HG02938 (cell line): ENCODE data around the gene TFF3.

Source experiments
- ATAC-seq: cut with Tn5 transposase; IDR thresholded peaks from one replicate; pipeline ENCODE4 v1.9.1; 2021; ENCODE audit warnings: mild to moderate bottlenecking, moderate library complexity; ENCODE audit not compliant: unreplicated experiment

TFF3 gene

DNA sequence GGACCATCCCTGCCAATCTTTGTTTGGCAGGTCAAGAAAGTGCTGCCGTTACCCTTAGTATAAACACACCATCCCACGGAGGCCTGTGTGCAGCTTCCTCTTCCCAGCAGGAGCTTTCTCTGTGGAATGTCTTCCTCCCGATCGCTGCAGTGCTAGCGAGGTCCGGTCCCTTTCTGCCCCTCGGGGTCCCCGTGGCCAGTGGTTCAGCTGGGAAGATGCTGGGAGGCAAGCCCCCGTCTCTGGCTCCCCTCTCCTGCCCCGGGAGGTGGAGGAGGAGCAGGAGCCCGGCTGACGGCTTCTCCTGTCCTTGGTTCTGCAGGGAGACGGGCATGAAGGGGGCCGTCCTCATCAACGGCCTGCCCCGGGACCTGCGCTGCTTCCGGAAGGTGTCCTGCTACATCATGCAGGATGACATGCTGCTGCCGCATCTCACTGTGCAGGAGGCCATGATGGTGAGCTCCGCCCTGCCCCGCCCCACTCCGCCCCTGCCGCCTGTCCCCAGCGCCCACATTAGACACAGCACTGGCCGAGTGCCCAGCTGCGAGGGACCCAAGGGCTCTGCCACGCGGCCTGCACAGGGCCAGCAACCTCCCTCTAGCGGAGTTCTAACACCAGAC is 42.1 kb downstream of the TFF3 start:
- ATAC-seq: no peak

- no peak for ATAC-seq
Observed at GRCh38 chr21:42272109-42272962, 42.9 kb downstream of the TFF3 start.

GRCh38 chr21:42271065-42271464 is 44.1 kb downstream of the TFF3 start:
- no peak for ATAC-seq

DNA sequence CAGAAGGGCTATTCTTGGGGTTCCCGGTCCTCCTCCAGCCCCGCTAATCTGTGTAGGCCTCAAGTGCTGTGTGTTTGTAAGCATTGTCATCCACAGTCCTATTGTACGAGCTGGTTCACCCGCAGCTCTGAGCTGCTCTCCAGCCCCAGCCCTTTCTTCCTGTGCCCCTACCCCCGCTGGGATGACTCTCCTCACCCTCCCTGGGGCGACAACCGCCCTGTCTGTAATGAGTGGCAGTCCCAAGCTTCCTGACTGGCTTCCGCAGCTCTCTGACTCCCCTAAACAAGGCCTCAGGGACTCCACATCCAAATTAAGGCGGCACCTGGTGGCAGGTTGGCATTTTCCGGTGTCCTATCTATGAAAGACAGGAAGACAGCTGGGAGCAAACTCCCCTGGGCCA is 45.8 kb downstream of the TFF3 start:
- ATAC-seq: no peak

GRCh38 chr21:42266971-42267556 is 48.1 kb downstream of the TFF3 start:
- ATAC-seq: no peak

DNA sequence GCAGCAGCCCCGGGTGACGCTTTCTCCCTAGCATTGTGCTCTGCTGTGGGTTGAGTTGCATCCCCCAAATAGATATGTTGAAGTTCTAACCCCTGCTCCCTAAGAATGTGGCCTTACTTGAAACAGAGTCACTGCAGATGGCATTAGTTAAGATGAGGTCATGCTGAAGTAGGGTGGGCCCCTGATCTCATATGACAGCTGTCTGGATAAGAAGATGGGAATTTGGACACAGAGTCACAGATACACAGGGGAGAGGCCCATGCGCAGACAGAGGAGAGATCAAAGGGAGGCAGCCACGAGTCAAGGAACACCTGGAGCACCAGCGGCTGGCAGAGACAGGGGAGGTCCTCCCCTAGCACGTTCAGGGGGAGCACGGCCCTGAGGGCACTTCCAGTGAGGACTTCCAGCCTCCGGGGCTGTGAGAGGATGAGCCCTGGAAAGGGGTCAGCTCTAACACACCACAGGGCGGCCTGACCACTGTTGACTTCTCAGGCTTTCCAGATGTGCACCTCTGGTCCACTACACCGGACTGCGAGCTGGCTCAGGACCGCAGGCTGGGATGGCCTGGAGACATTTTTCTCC is 49.9 kb downstream of the TFF3 start:
- ATAC-seq: no peak

DNA sequence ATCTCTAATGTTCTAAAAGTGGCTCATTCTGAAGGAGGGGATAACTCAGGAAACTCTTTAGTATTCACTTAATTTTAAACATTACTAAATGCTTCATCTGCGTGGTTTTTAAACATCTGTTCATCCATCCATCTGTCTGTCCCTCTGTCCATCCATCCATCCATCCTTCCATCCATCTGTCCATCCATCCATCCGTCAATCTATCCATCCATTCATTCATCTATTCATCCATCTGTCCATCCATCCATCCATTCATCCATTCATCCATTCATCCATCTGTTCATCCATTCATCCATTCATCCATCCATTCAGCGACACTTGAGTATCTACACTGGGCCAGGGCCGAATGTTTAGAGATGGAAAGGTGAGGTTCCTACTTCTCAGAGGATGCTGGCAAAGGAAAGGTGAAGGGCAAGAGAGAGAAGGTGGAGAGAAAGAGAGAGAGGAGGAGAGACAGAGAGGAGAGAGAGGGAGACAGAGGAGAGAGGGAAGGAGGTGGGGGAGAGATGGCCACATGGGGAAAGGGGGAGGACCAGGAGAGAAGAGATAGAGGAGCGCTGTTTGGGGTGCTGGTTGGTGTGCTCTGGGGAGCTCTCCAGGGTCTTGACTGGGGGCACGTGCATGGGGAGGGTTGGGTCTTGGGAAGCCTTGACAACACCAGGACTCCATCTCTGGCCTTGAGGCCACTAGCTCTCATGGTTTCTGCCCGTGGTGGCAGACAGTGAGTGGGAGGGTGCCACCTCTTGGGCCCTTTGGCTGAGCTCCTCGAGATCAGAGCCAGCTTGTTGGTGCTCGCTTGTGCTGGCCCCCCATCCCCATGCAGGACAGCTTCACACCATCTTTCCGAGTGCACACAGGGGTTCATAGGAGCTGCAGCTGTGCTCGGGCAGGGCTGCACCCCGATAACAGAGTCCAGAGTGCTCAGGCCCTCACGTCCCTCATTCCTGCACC is 50.7 kb downstream of the TFF3 start:
- ATAC-seq: no peak

GRCh38 chr21:42263591-42264131 is 51.5 kb downstream of the TFF3 start:
- ATAC-seq: no peak

DNA sequence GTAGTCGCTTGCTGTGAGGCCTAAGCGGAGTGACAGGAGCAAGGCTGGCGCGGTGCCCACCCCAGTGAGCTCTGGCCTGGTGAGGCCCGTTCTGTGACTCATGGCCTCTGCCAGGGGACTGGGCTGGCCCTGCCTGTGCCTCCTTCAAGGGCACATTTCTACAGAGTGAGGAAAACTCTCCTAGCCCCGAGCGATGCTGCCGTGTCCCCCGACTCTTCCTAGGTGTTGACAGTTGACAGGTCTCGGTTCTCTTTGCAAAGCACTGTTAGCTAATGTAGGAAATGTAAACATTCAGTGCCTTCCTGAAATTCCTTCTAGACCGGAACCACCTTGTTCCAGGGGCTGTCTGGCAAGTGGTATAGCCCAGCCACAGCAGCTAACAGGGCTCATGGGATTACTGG is 52.4 kb downstream of the TFF3 start:
- ATAC-seq: no peak

- no peak for ATAC-seq
Observed at GRCh38 chr21:42261829-42262200, 53.4 kb downstream of the TFF3 start.
